NCI-H524 (cell line): ENCODE data around the gene ROCK2.
"Not testable (repeated sequence)": the region's sequence is repeated elsewhere in the genome, so short reads cannot be mapped to it uniquely, and the experiment has no call there.

Experiments used
- DNase-seq, 2 experiments: peaks; one replicate each; lab custom pipeline; 2025; lab: John Stamatoyannopoulos, UW

Gene ROCK2

GRCh38 chr2:11340717-11341116 is 3.7 kb downstream of the ROCK2 start:
- no peak for DNase-seq

- DNase-seq, result no peak
Measured at GRCh38 chr2:11339508-11340083, 4.8 kb downstream of the ROCK2 start.

- DNase-seq, result no peak
Measured at GRCh38 chr2:11338580-11338979, 5.9 kb downstream of the ROCK2 start.

GRCh38 chr2:11337909-11338308 is 6.5 kb downstream of the ROCK2 start:
- DNase-seq, result no peak

- DNase-seq, result no peak
Measured at GRCh38 chr2:11336189-11336588, 8.2 kb downstream of the ROCK2 start.

- no peak for DNase-seq
Measured at GRCh38 chr2:11333427-11334183, 10.8 kb downstream of the ROCK2 start.

- DNase-seq, result no peak
Measured at GRCh38 chr2:11332596-11332995, 11.8 kb downstream of the ROCK2 start.

GRCh38 chr2:11330457-11331142 is 13.8 kb downstream of the ROCK2 start:
- DNase-seq, result no peak

- DNase-seq, result no peak
Measured at GRCh38 chr2:11329776-11330175, 14.7 kb downstream of the ROCK2 start.

- DNase-seq, result not testable (repeated sequence)
Measured at GRCh38 chr2:11328522-11328921, 15.9 kb downstream of the ROCK2 start.

- DNase-seq, result no peak
Measured at GRCh38 chr2:11327871-11328270, 16.6 kb downstream of the ROCK2 start.

GRCh38 chr2:11326677-11327211 is 17.7 kb downstream of the ROCK2 start:
- no peak for DNase-seq

GRCh38 chr2:11325961-11326676 is 18.3 kb downstream of the ROCK2 start:
- DNase-seq, result no peak

- no peak for DNase-seq
Measured at GRCh38 chr2:11321847-11322246, 22.6 kb downstream of the ROCK2 start.

GRCh38 chr2:11320698-11321492 is 23.5 kb downstream of the ROCK2 start:
- DNase-seq, result no peak

- DNase-seq, result no peak
Measured at GRCh38 chr2:11319939-11320338, 24.5 kb downstream of the ROCK2 start.

GRCh38 chr2:11315074-11315705 is 29.2 kb downstream of the ROCK2 start:
- DNase-seq, result no peak

GRCh38 chr2:11314487-11314886 is 29.9 kb downstream of the ROCK2 start:
- DNase-seq, result no peak

- no peak for DNase-seq
Measured at GRCh38 chr2:11312770-11313471, 31.5 kb downstream of the ROCK2 start.

- DNase-seq, result no peak
Measured at GRCh38 chr2:11311543-11311942, 32.9 kb downstream of the ROCK2 start.
